ENCODE data around the gene PDXK. TPM values are rescaled to one million over a fixed set of nuclear protein-coding genes. Genes with fewer than 3 reads are reported as not detected.

The PDXK gene
- total RNA-seq, 1 experiment from 2014 or later: 46.4 TPM

GRCh38 chr21:43794857-43795256 is 75.9 kb downstream of the PDXK start:
- Histone ChIP-seq H3K4me3 (no peak overlapping the region), H3K9me3 (replicated peaks) (no peaks in the 10 kb centered on the region), H3K36me3 (peaks cover 64% of the 10 kb centered on the region), H3K27ac (no peak overlapping the region), H3K27me3 (no peaks in the 10 kb centered on the region), H3K4me1 (peaks cover 4% of the 10 kb centered on the region; the same call in 1 of the 2 replicates)
- no peak for DNase-seq

- Histone ChIP-seq H3K9me3 (replicated peaks) (no peaks in the 10 kb centered on the region), H3K4me1 (no peaks in the 10 kb centered on the region), H3K27me3 (no peaks in the 10 kb centered on the region), H3K27ac (no peak overlapping the region), H3K36me3 (peaks cover 72% of the 10 kb centered on the region), H3K4me3 (no peak overlapping the region)
- DNase-seq: no peak
Observed at GRCh38 chr21:43797415-43797814, 78.5 kb downstream of the PDXK start.

GRCh38 chr21:43797925-43798715 is 79.2 kb downstream of the PDXK start:
- Histone ChIP-seq H3K4me3 (no peak overlapping the region), H3K36me3 (peaks cover 66% of the 10 kb centered on the region), H3K27ac (no peak overlapping the region), H3K9me3 (replicated peaks) (no peaks in the 10 kb centered on the region), H3K27me3 (no peaks in the 10 kb centered on the region), H3K4me1 (no peaks in the 10 kb centered on the region)
- DNase-seq: no peak

- no peak for DNase-seq
- Histone ChIP-seq H3K27me3 (no peaks in the 10 kb centered on the region), H3K27ac (no peak overlapping the region), H3K4me1 (no peaks in the 10 kb centered on the region), H3K36me3 (peaks cover 66% of the 10 kb centered on the region), H3K4me3 (no peak overlapping the region), H3K9me3 (replicated peaks) (no peaks in the 10 kb centered on the region)
Observed at GRCh38 chr21:43799301-43799840, 80.4 kb downstream of the PDXK start.

GRCh38 chr21:43800124-43800523 is 81.2 kb downstream of the PDXK start:
- Histone ChIP-seq H3K27me3 (no peaks in the 10 kb centered on the region), H3K36me3 (peaks cover 66% of the 10 kb centered on the region), H3K27ac (no peak overlapping the region), H3K4me3 (no peak overlapping the region), H3K4me1 (no peaks in the 10 kb centered on the region), H3K9me3 (replicated peaks) (no peaks in the 10 kb centered on the region)
- no peak for DNase-seq

- Histone ChIP-seq H3K4me1 (no peaks in the 10 kb centered on the region), H3K4me3 (no peak overlapping the region), H3K27me3 (no peaks in the 10 kb centered on the region), H3K9me3 (replicated peaks) (no peaks in the 10 kb centered on the region), H3K27ac (no peak overlapping the region), H3K36me3 (peaks cover 62% of the 10 kb centered on the region)
- DNase-seq: no peak
Observed at GRCh38 chr21:43800566-43800965, 81.6 kb downstream of the PDXK start.

- H3K36me3 ChIP-seq: peaks cover 60% of the 10 kb centered on the region
- no peaks in the 10 kb centered on the region for H3K4me1 ChIP-seq
- no peak for DNase-seq
- no peak overlapping the region for H3K4me3 ChIP-seq
- no peaks in the 10 kb centered on the region for H3K27me3 ChIP-seq
- no peak overlapping the region for H3K27ac ChIP-seq
- H3K9me3 ChIP-seq (replicated peaks): no peaks in the 10 kb centered on the region
Observed at GRCh38 chr21:43801006-43801783, 82.3 kb downstream of the PDXK start.

- H3K4me1 ChIP-seq: no peaks in the 10 kb centered on the region
- no peak for DNase-seq
- H3K9me3 ChIP-seq (replicated peaks): no peaks in the 10 kb centered on the region
- H3K4me3 ChIP-seq: no peak overlapping the region
- no peak overlapping the region for H3K27ac ChIP-seq
- no peaks in the 10 kb centered on the region for H3K27me3 ChIP-seq
- peaks cover 45% of the 10 kb centered on the region for H3K36me3 ChIP-seq
Observed at GRCh38 chr21:43802713-43803313, 83.9 kb downstream of the PDXK start.

GRCh38 chr21:43803558-43804300 is 84.8 kb downstream of the PDXK start:
- Histone ChIP-seq H3K4me3 (no peak overlapping the region), H3K9me3 (replicated peaks) (no peaks in the 10 kb centered on the region), H3K4me1 (no peaks in the 10 kb centered on the region), H3K27me3 (no peaks in the 10 kb centered on the region), H3K36me3 (peaks cover 37% of the 10 kb centered on the region), H3K27ac (no peak overlapping the region)
- DNase-seq: no peak

GRCh38 chr21:43805275-43805800 is 86.4 kb downstream of the PDXK start:
- Histone ChIP-seq H3K4me3 (no peak overlapping the region), H3K36me3 (peaks cover 31% of the 10 kb centered on the region), H3K4me1 (no peaks in the 10 kb centered on the region), H3K27ac (no peak overlapping the region), H3K9me3 (replicated peaks) (no peaks in the 10 kb centered on the region), H3K27me3 (no peaks in the 10 kb centered on the region)
- no peak for DNase-seq

- Histone ChIP-seq H3K27ac (no peak overlapping the region), H3K9me3 (replicated peaks) (no peaks in the 10 kb centered on the region), H3K36me3 (peaks cover 27% of the 10 kb centered on the region), H3K4me1 (peaks cover 3% of the 10 kb centered on the region; the same call in 1 of the 2 replicates), H3K27me3 (no peaks in the 10 kb centered on the region), H3K4me3 (no peak overlapping the region)
- no peak for DNase-seq
Observed at GRCh38 chr21:43806017-43806710, 87.2 kb downstream of the PDXK start.

GRCh38 chr21:43808367-43808766 is 89.4 kb downstream of the PDXK start:
- no peak for DNase-seq
- no peaks in the 10 kb centered on the region for H3K9me3 ChIP-seq (replicated peaks)
- H3K4me3 ChIP-seq: no peak overlapping the region
- peaks cover 14% of the 10 kb centered on the region for H3K36me3 ChIP-seq
- no peaks in the 10 kb centered on the region for H3K27me3 ChIP-seq
- peaks cover 8% of the 10 kb centered on the region; the same call in 1 of the 2 replicates for H3K4me1 ChIP-seq
- H3K27ac ChIP-seq: no peak overlapping the region

GRCh38 chr21:43808832-43809251 is 89.9 kb downstream of the PDXK start:
- no peaks in the 10 kb centered on the region for H3K9me3 ChIP-seq (replicated peaks)
- peaks cover 8% of the 10 kb centered on the region; the same call in 1 of the 2 replicates for H3K4me1 ChIP-seq
- H3K27ac ChIP-seq: no peak overlapping the region
- DNase-seq: no peak
- no peak overlapping the region for H3K4me3 ChIP-seq
- peaks cover 10% of the 10 kb centered on the region for H3K36me3 ChIP-seq
- H3K27me3 ChIP-seq: no peaks in the 10 kb centered on the region
